ENCODE measurements around the gene ALG14. TPM values are rescaled to one million over a fixed set of nuclear protein-coding genes. Genes with fewer than 3 reads are reported as not detected.

ALG14 gene
- total and polyA plus RNA-seq, 2 donors (not counting 3 experiments of a cell fraction or from before 2014, with no cell fraction given): 2.6 to 8.6 TPM

DNA sequence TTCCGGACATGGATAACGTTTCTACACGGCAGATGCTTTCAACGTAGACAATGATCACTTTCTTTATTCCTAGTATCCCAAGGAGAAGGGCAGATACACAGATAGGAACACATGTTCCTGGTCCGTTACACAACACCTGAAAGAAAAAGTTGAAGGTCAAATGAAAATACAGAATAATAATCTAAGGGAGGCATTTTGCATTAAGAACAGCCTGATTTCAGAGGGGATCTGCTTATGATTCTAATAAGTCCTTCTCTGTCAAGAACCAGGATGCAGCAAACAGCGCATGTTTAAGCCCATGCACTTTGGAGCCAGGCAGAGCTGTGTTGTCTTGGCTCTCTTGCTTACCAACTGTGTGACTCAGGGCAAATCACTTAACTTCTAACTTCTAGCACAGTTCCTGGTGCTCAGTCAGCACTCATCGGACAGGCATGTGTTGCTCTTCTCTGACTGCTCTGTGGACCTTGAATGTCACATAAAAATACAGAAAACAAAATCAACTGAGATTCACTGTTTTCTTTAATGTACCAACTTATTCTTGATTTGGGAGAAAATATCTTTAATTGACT, 89.5 kb downstream of the ALG14 start:
- H3K9me3 ChIP-seq (replicated peaks; ENCODE audit: control insufficient read depth, insufficient read depth, low read length): no peaks in the 10 kb centered on the region
- H3K9ac ChIP-seq (replicated peaks; ENCODE audit: extremely low read depth, insufficient read depth, low read length): no peak overlapping the region
- ChIA-PET CTCF (interaction anchor here (0.9 to 2.0 kb wide), 3 partner anchors 58 to 129 kb away, joined by 3 to 8 read pairs (median 5); no protein-coding TSS in a partner anchor), POLR2A (no interaction called here)
- H3K27ac ChIP-seq (ENCODE audit: insufficient read depth, low read depth, low read length): no peak overlapping the region
- DNase-seq (ENCODE audit: low read depth, low spot score): peak; percentile 29
- H3K9me1 ChIP-seq (replicated peaks; ENCODE audit: control insufficient read depth, extremely low read depth, insufficient read depth, low read length): no peaks in the 10 kb centered on the region
- no peak for TF ChIP-seq MYC (IDR thresholded peaks at IDR 0.05; ENCODE audit: low read depth, low read length)
- TF ChIP-seq, protein P1, sequence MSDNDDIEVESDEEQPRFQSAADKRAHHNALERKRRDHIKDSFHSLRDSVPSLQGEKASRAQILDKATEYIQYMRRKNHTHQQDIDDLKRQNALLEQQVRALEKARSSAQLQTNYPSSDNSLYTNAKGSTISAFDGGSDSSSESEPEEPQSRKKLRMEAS (IDR thresholded peaks at IDR 0.05; ENCODE audit: insufficient read depth, insufficient read length): no peak
- TF ChIP-seq POLR2A (IDR thresholded peaks at IDR 0.05; ENCODE audit: low read depth, low read length): no peak
- H3K4me1 ChIP-seq (ENCODE audit: control insufficient read depth, extremely low read depth, insufficient read depth, low read length): peaks cover 35% of the 10 kb centered on the region
- intact Hi-C loops (cut with micrococcal nuclease) (loop anchor here (5.0 kb wide), 2 partner anchors 39 to 126 kb away; no protein-coding TSS in a partner anchor), dilution Hi-C loops (cut with MboI; ENCODE audit: extremely low pct_ligation_motif_present, low sequenced_read_pairs) (no loop called here)
- peak overlapping the region; percentile 68 for H3K4me2 ChIP-seq (ENCODE audit: insufficient read depth, low read length)
- H3K4me3 ChIP-seq (replicated peaks in 1 of 3; ENCODE audit: insufficient read depth in 1 of 3, low read depth in 1 of 3, low read length in 3 of 3): no peak overlapping the region
- H4K20me1 ChIP-seq (replicated peaks; ENCODE audit: control insufficient read depth, extremely low read depth, insufficient read depth, low read length): no peaks in the 10 kb centered on the region
- H2AFZ ChIP-seq (ENCODE audit: low read depth, low read length): no peak overlapping the region
- no peaks in the 10 kb centered on the region for H3K27me3 ChIP-seq (ENCODE audit: control insufficient read depth in 2 of 2, insufficient read depth in 2 of 2, low read length in 2 of 2)
- no TSS peak for BruUV-seq (replicated peaks)
- H3K79me2 ChIP-seq (ENCODE audit: control insufficient read depth, insufficient read depth, low read length): no peaks in the 10 kb centered on the region
- peak; percentile 15 for FAIRE-seq
- no peaks in the 10 kb centered on the region for H3K36me3 ChIP-seq (ENCODE audit: control insufficient read depth in 2 of 2, extremely low read depth in 1 of 2, insufficient read depth in 2 of 2, low read length in 2 of 2)

DNA sequence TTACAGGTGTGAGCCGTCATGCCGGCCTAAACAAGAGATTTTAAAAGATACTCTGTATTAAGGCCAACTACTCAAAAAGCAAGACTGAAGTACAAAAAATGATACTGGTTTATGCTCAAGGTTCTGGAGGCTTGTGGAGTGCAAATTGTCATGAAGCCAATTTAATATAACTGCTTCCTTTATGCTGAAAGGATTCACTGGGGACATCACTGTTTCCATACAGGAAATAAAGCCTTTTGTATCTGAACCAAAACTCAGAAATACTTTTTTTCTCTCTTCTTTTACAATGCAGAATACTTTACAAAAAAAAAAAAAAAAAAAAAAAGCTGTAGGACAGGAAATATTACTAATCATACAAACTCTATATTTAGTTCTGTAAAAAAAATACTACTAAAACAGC, 90.4 kb downstream of the ALG14 start:
- CTCF ChIA-PET: interaction anchor here (0.9 to 2.0 kb wide), 3 partner anchors 59 to 128 kb away, joined by 3 to 8 read pairs (median 5); no protein-coding TSS in a partner anchor
- POLR2A ChIA-PET: no interaction called here
- dilution Hi-C loops (cut with MboI; ENCODE audit: extremely low pct_ligation_motif_present, low sequenced_read_pairs): no loop called here
- intact Hi-C loops (cut with micrococcal nuclease): loop anchor here (5.0 kb wide), 2 partner anchors 40 to 125 kb away; no protein-coding TSS in a partner anchor
- DNase-seq (ENCODE audit: low read depth, low spot score) (peak; percentile 68), FAIRE-seq (no peak)
- peak overlapping the region; percentile 68 for H3K4me2 ChIP-seq (ENCODE audit: insufficient read depth, low read length)
- TF ChIP-seq, protein P1 (IDR thresholded peaks at IDR 0.05; ENCODE audit: insufficient read depth, insufficient read length): no peak
- no peak for TF ChIP-seq POLR2AphosphoS5 (IDR thresholded peaks at IDR 0.05; ENCODE audit: insufficient read depth, low read depth, low read length)
- peak; percentile 34 for TF ChIP-seq FOS (IDR thresholded peaks at IDR 0.05; ENCODE audit: borderline replicate concordance, insufficient read depth, low read length)
- TF ChIP-seq, protein P2, sequence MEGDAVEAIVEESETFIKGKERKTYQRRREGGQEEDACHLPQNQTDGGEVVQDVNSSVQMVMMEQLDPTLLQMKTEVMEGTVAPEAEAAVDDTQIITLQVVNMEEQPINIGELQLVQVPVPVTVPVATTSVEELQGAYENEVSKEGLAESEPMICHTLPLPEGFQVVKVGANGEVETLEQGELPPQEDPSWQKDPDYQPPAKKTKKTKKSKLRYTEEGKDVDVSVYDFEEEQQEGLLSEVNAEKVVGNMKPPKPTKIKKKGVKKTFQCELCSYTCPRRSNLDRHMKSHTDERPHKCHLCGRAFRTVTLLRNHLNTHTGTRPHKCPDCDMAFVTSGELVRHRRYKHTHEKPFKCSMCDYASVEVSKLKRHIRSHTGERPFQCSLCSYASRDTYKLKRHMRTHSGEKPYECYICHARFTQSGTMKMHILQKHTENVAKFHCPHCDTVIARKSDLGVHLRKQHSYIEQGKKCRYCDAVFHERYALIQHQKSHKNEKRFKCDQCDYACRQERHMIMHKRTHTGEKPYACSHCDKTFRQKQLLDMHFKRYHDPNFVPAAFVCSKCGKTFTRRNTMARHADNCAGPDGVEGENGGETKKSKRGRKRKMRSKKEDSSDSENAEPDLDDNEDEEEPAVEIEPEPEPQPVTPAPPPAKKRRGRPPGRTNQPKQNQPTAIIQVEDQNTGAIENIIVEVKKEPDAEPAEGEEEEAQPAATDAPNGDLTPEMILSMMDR (IDR thresholded peaks at IDR 0.05; ENCODE audit: extremely low read depth in 1 of 2, insufficient read depth in 1 of 2, low read depth in 1 of 2, low read length in 2 of 2): no peak
- TF ChIP-seq EZH2 (IDR thresholded peaks at IDR 0.05; ENCODE audit: borderline replicate concordance, low read depth, low read length, severe bottlenecking): no peak
- TF ChIP-seq JUN (IDR thresholded peaks at IDR 0.05; ENCODE audit: borderline replicate concordance, insufficient read depth, insufficient read length, low read depth): peak; percentile 12
- TF ChIP-seq MYC (IDR thresholded peaks at IDR 0.05; ENCODE audit: low read depth, low read length): no peak
- no peak for TF ChIP-seq GATA2 (IDR thresholded peaks at IDR 0.05; ENCODE audit: insufficient read depth, insufficient read length, low read depth, low read length)
- no peak for TF ChIP-seq POLR2A (IDR thresholded peaks at IDR 0.05; ENCODE audit: low read depth, low read length)
- H3K9ac ChIP-seq (replicated peaks; ENCODE audit: extremely low read depth, insufficient read depth, low read length): no peak overlapping the region
- BruUV-seq (replicated peaks): no TSS peak
- H3K27ac ChIP-seq (ENCODE audit: insufficient read depth, low read depth, low read length): no peak overlapping the region
- H3K4me1 ChIP-seq (ENCODE audit: control insufficient read depth, extremely low read depth, insufficient read depth, low read length): peaks cover 35% of the 10 kb centered on the region
- H3K36me3 ChIP-seq (ENCODE audit: control insufficient read depth in 2 of 2, extremely low read depth in 1 of 2, insufficient read depth in 2 of 2, low read length in 2 of 2): no peaks in the 10 kb centered on the region
- H3K9me3 ChIP-seq (replicated peaks; ENCODE audit: control insufficient read depth, insufficient read depth, low read length): no peaks in the 10 kb centered on the region
- H3K9me1 ChIP-seq (replicated peaks; ENCODE audit: control insufficient read depth, extremely low read depth, insufficient read depth, low read length): no peaks in the 10 kb centered on the region
- H3K79me2 ChIP-seq (ENCODE audit: control insufficient read depth, insufficient read depth, low read length): no peaks in the 10 kb centered on the region
- H2AFZ ChIP-seq (ENCODE audit: low read depth, low read length): no peak overlapping the region
- H3K4me3 ChIP-seq (replicated peaks in 1 of 3; ENCODE audit: insufficient read depth in 1 of 3, low read depth in 1 of 3, low read length in 3 of 3): no peak overlapping the region
- H3K27me3 ChIP-seq (ENCODE audit: control insufficient read depth in 2 of 2, insufficient read depth in 2 of 2, low read length in 2 of 2): no peaks in the 10 kb centered on the region
- H4K20me1 ChIP-seq (replicated peaks; ENCODE audit: control insufficient read depth, extremely low read depth, insufficient read depth, low read length): no peaks in the 10 kb centered on the region

All from endothelial cell of umbilical vein (primary cell).